Measurements from ENCODE around the gene CPEB2. TPM values are rescaled to one million over a fixed set of nuclear protein-coding genes. Genes with fewer than 3 reads are reported as not detected.

The CPEB2 gene
- total and polyA plus RNA-seq, 9 of the 15 experiments (the other 6 are each of a cell fraction or from before 2014, with no cell fraction given) = 0.39 to 3.0 (median 1.4) TPM

- TF ChIP-seq, protein P1, sequence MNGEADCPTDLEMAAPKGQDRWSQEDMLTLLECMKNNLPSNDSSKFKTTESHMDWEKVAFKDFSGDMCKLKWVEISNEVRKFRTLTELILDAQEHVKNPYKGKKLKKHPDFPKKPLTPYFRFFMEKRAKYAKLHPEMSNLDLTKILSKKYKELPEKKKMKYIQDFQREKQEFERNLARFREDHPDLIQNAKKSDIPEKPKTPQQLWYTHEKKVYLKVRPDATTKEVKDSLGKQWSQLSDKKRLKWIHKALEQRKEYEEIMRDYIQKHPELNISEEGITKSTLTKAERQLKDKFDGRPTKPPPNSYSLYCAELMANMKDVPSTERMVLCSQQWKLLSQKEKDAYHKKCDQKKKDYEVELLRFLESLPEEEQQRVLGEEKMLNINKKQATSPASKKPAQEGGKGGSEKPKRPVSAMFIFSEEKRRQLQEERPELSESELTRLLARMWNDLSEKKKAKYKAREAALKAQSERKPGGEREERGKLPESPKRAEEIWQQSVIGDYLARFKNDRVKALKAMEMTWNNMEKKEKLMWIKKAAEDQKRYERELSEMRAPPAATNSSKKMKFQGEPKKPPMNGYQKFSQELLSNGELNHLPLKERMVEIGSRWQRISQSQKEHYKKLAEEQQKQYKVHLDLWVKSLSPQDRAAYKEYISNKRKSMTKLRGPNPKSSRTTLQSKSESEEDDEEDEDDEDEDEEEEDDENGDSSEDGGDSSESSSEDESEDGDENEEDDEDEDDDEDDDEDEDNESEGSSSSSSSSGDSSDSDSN (IDR thresholded peaks at IDR 0.05; ENCODE audit: borderline replicate concordance in 1 of 2, low read depth in 2 of 2, low read length in 2 of 2) = peak; percentile 17 to 83; a peak in 3 of 4 replicates
- no peak for TF ChIP-seq BRD9 (IDR thresholded peaks at IDR 0.05; ENCODE audit: low read depth, partially characterized antibody)
- TF ChIP-seq ZNF175 (CRISPR knock-in tag; IDR thresholded peaks at IDR 0.05; ENCODE audit: low read depth) = no peak
- TF ChIP-seq SAFB (IDR thresholded peaks at IDR 0.05; ENCODE audit: borderline replicate concordance, low read depth, low read length) = peak; percentile 65; the same call in 1 of the 2 replicates
- no peak for TF ChIP-seq POLR3G (IDR thresholded peaks at IDR 0.05; ENCODE audit: extremely low read depth, insufficient read length, insufficient replicate concordance)
- TF ChIP-seq TAL1 (IDR thresholded peaks at IDR 0.05) = no peak
- peak; percentile 30 for TF ChIP-seq VEZF1 (CRISPR knock-in tag; IDR thresholded peaks at IDR 0.05)
- TF ChIP-seq NEUROD1 (IDR thresholded peaks at IDR 0.05; ENCODE audit: borderline replicate concordance, low read depth, low read length, partially characterized antibody) = no peak
- no peak for TF ChIP-seq SETDB1 (IDR thresholded peaks at IDR 0.05; ENCODE audit: low read length)
- TF ChIP-seq, protein P2, sequence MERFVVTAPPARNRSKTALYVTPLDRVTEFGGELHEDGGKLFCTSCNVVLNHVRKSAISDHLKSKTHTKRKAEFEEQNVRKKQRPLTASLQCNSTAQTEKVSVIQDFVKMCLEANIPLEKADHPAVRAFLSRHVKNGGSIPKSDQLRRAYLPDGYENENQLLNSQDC (CRISPR knock-in tag; IDR thresholded peaks at IDR 0.05) = peak; percentile 52; the same call in 1 of the 2 replicates
- TF ChIP-seq PURB (CRISPR knock-in tag; IDR thresholded peaks at IDR 0.05; ENCODE audit: low read depth) = no peak
- TF ChIP-seq GATAD2B (IDR thresholded peaks at IDR 0.05; ENCODE audit: borderline replicate concordance) = peak; percentile 19; the same call in 1 of the 2 replicates
- 0 out of 2 replicates have a peak, but pooled peaks have one; percentile 17 for TF ChIP-seq TGIF2 (CRISPR knock-in tag; IDR thresholded peaks at IDR 0.05)
- 0 out of 2 replicates have a peak, but pooled peaks have one; percentile 36 for TF ChIP-seq ZNF395 (CRISPR knock-in tag; IDR thresholded peaks at IDR 0.05)
- no peak for TF ChIP-seq GABPA (tag; conservative IDR thresholded peaks at IDR 0.05; ENCODE audit: low read depth)
- TF ChIP-seq YY1 (IDR thresholded peaks at IDR 0.05; ENCODE audit: borderline replicate concordance in 1 of 3, control insufficient read depth in 1 of 3, extremely low read depth in 1 of 3, insufficient read depth in 3 of 3, insufficient read length in 1 of 3, insufficient replicate concordance in 2 of 3, low read depth in 1 of 3, low read length in 2 of 3) = peak in 2 of 3 experiments; percentile 26 to 27
- peak; percentile 16; the same call in 1 of the 2 replicates for TF ChIP-seq ZBTB1 (CRISPR knock-in tag; IDR thresholded peaks at IDR 0.05; ENCODE audit: borderline replicate concordance, low read depth)
- no peak for TF ChIP-seq ZNF384 (IDR thresholded peaks at IDR 0.05; ENCODE audit: low read depth, low read length)
- TF ChIP-seq ZBTB17 (CRISPR knock-in tag; IDR thresholded peaks at IDR 0.05) = no peak
- TF ChIP-seq IFI16 (CRISPR knock-in tag; IDR thresholded peaks at IDR 0.05) = no peak
- no peak for TF ChIP-seq SMARCE1 (IDR thresholded peaks at IDR 0.05)
Measured at GRCh38 chr4:15003891-15004738, 1.8 kb downstream of the CPEB2 start (continued).
